GM18526 (cell line): ENCODE measurements around the gene AAMDC.

Experiments
- POLR2A ChIP-seq: IDR thresholded peaks from 3 replicates; pipeline ENCODE4 v1.6.1; 2011; ENCODE audit not compliant: insufficient read length; ENCODE audit errors: extremely low read depth

AAMDC gene

GRCh38 chr11:77806993-77807392, 14.0 kb upstream of the AAMDC start:
- TF ChIP-seq POLR2A = no peak

GRCh38 chr11:77813256-77813655, 7.7 kb upstream of the AAMDC start:
- no peak for TF ChIP-seq POLR2A

GRCh38 chr11:77814848-77815247, 6.1 kb upstream of the AAMDC start:
- no peak for TF ChIP-seq POLR2A

GRCh38 chr11:77815459-77815858, 5.5 kb upstream of the AAMDC start:
- no peak for TF ChIP-seq POLR2A

GRCh38 chr11:77819411-77819920, 1.5 kb upstream of the AAMDC start:
- peak; percentile 57 for TF ChIP-seq POLR2A

- TF ChIP-seq POLR2A = no peak
These were observed 901 bp upstream of the AAMDC start for GRCh38 chr11:77819921-77820564.

GRCh38 chr11:77821349-77821851, 456 bp downstream of the AAMDC start:
- no peak for TF ChIP-seq POLR2A

- TF ChIP-seq POLR2A = no peak
These were observed 2.8 kb downstream of the AAMDC start for GRCh38 chr11:77823775-77824174.

- no peak for TF ChIP-seq POLR2A
These were observed 8.0 kb downstream of the AAMDC start for GRCh38 chr11:77828926-77829325.

GRCh38 chr11:77833302-77833701, 12.4 kb downstream of the AAMDC start:
- no peak for TF ChIP-seq POLR2A

- TF ChIP-seq POLR2A = no peak
These were observed 21.6 kb downstream of the AAMDC start for GRCh38 chr11:77842441-77843121.

- no peak for TF ChIP-seq POLR2A
These were observed 30.6 kb downstream of the AAMDC start for GRCh38 chr11:77851503-77851902.

- TF ChIP-seq POLR2A = no peak
These were observed 33.9 kb downstream of the AAMDC start for GRCh38 chr11:77854838-77855237.

GRCh38 chr11:77865805-77866204, 44.9 kb downstream of the AAMDC start:
- TF ChIP-seq POLR2A = no peak

- TF ChIP-seq POLR2A = no peak
These were observed 45.4 kb downstream of the AAMDC start for GRCh38 chr11:77866336-77866735.

- TF ChIP-seq POLR2A = no peak
These were observed 47.8 kb downstream of the AAMDC start for GRCh38 chr11:77868744-77869143.
